HepG2 (cell line): ENCODE results near the gene DHX16. TPM values are rescaled to one million over a fixed set of nuclear protein-coding genes. Genes with fewer than 3 reads are reported as not detected.

Source experiments
- CREB1 ChIP-seq, 2 experiments: fragments of 450-650 bp in 1 of 2; IDR thresholded peaks; 2 replicates each; pipeline ENCODE4 v1.6.1; 2016 to 2017; ENCODE audit warnings: control low read depth in 1 of 2, mild to moderate bottlenecking in 1 of 2, missing compliant biosample characterization in 1 of 2, missing genetic modification characterization in 1 of 2
- FOXM1 ChIP-seq: sonication (generic); formaldehyde crosslinking; IDR thresholded peaks from 2 replicates; pipeline ENCODE4 v1.5.0; 2020; ENCODE audit warnings: missing genetic modification reagents
- KLF16 ChIP-seq, 2 experiments: sonication (generic) in 1 of 2; formaldehyde crosslinking in 1 of 2; IDR thresholded peaks; 2 replicates each; pipeline versions ENCODE4 v1.6.1 to v1.8.0; 2016 to 2023; ENCODE audit warnings: missing genetic modification reagents in 2 of 2, missing compliant biosample characterization in 1 of 2
- MBNL3 ChIP-seq: fragments of 250-450 bp; sonication (Bioruptor Pico); conservative IDR thresholded peaks from 2 replicates; pipeline ENCODE4 v1.8.0; 2022; ENCODE audit warnings: mild to moderate bottlenecking, inconsistent platforms
- MTA1 ChIP-seq: sonication (generic); formaldehyde crosslinking; IDR thresholded peaks from 2 replicates; pipeline ENCODE4 v1.4.0; 2020; ENCODE audit warnings: missing genetic modification reagents, mild to moderate bottlenecking, borderline replicate concordance
- NAIF1 ChIP-seq: sonication (generic); formaldehyde crosslinking; IDR thresholded peaks from 2 replicates; pipeline ENCODE4 v1.5.0; 2020; ENCODE audit warnings: mild to moderate bottlenecking, missing genetic modification reagents, borderline replicate concordance
- POGK ChIP-seq: sonication (generic); formaldehyde crosslinking; conservative IDR thresholded peaks from 2 replicates; pipeline ENCODE4 v1.8.0; 2022; ENCODE audit warnings: mild to moderate bottlenecking, moderate library complexity, missing genetic modification reagents
- SYNCRIP ChIP-seq: fragments of 200-400 bp; formaldehyde crosslinking; IDR thresholded peaks from 2 replicates; pipeline ENCODE4 v1.6.1; 2018; ENCODE audit warnings: mild to moderate bottlenecking, low read depth, low read length; ENCODE audit not compliant: insufficient read depth
- ZNF207 ChIP-seq: fragments of 450-650 bp; IDR thresholded peaks from 2 replicates; pipeline ENCODE4 v1.6.1; 2016; ENCODE audit warnings: antibody characterized with exemption, borderline replicate concordance
- ZNF275 ChIP-seq: sonication (generic); formaldehyde crosslinking; IDR thresholded peaks from 2 replicates; pipeline ENCODE4 v1.8.0; 2022; ENCODE audit warnings: missing genetic modification reagents, mild to moderate bottlenecking, inconsistent platforms, borderline replicate concordance
- ZNF383 ChIP-seq: sonication (generic); formaldehyde crosslinking; IDR thresholded peaks from 2 replicates; pipeline ENCODE4 v1.4.0; 2020; ENCODE audit warnings: missing genetic modification reagents, mild to moderate bottlenecking, borderline replicate concordance
- ZNF674 ChIP-seq: sonication (generic); formaldehyde crosslinking; IDR thresholded peaks from 2 replicates; pipeline ENCODE4 v1.5.0; 2020; ENCODE audit warnings: low read depth, mild to moderate bottlenecking, missing genetic modification reagents
- ZNF724P ChIP-seq: sonication (generic); formaldehyde crosslinking; IDR thresholded peaks from 2 replicates; pipeline ENCODE4 v1.8.0; 2022; ENCODE audit warnings: missing genetic modification reagents, borderline replicate concordance
- ZNF792 ChIP-seq: IDR thresholded peaks from 2 replicates; pipeline ENCODE4 v1.6.1; 2016
- ZSCAN22 ChIP-seq: sonication (generic); formaldehyde crosslinking; IDR thresholded peaks from 2 replicates; pipeline ENCODE4 v1.4.0; 2020; ENCODE audit warnings: mild to moderate bottlenecking, missing genetic modification reagents
- polyA plus RNA-seq, 8 experiments: library from polyadenylated mRNA; depleted of rRNA in 3 of 8; stranded (reverse) in 7 of 8; unstranded in 1 of 8; fragments of >200 nt; fragmentation: Illumina TruSeq in 4 of 8; extraction: Trizol in 4 of 8; gene quantifications; 2 replicates each; pipeline versions ENCODE4 v1.2.1 to v1.2.3, GENCODE V29; 2011 to 2016; ENCODE audit warnings: low read depth in 4 of 8, missing spikeins in 1 of 8, mixed read lengths in 1 of 8; ENCODE audit not compliant: insufficient read depth in 1 of 8
- total RNA-seq, 5 experiments: library from RNA; depleted of rRNA; stranded (reverse); fragments of >200 nt; fragmentation: Illumina TruSeq; extraction: Trizol; gene quantifications; 2 replicates each; pipeline ENCODE4 v1.2.3, GENCODE V29; 2016; ENCODE audit warnings: low read depth in 1 of 5
- TF ChIP-seq, protein P1 (sequence below): sonication (generic); formaldehyde crosslinking; IDR thresholded peaks from 2 replicates; pipeline ENCODE4 v1.4.0; 2020; ENCODE audit warnings: missing genetic modification reagents
- TF ChIP-seq, protein P2 (sequence below): sonication (generic); formaldehyde crosslinking; IDR thresholded peaks from 2 replicates; pipeline ENCODE4 v1.4.0; 2020; ENCODE audit warnings: missing genetic modification reagents

Gene DHX16
- total and polyA plus RNA-seq, 2 of the 13 experiments (the other 11 are each of a cell fraction or from before 2014, with no cell fraction given) = 57.0 to 58.5 TPM

GRCh38 chr6:30717129-30717844, 44.5 kb upstream of the DHX16 start, which contains the start of gene MDC1 (continued):
- TF ChIP-seq MBNL3 (CRISPR knock-in tag) (no peak), SYNCRIP (no peak), CREB1 (IDR thresholded peaks at IDR 0.05) (peak; percentile 89), CREB1 (CRISPR knock-in tag; IDR thresholded peaks at IDR 0.05) (peak; percentile 94), FOXM1 (CRISPR knock-in tag) (0 out of 2 replicates have a peak, but pooled peaks have one; percentile 8), ZNF207 (no peak), POGK (peak; percentile 96), MTA1 (peak; percentile 86; the same call in 1 of the 2 replicates), ZNF724P (CRISPR knock-in tag) (peak; percentile 97), ZNF383 (CRISPR knock-in tag) (peak; percentile 96), ZSCAN22 (CRISPR knock-in tag) (peak; percentile 31; the same call in 1 of the 2 replicates), NAIF1 (no peak), ZNF275 (CRISPR knock-in tag) (peak; percentile 93; the same call in 1 of the 2 replicates), ZNF792 (CRISPR knock-in tag) (peak; percentile 98), ZNF674 (CRISPR knock-in tag) (no peak), KLF16 (CRISPR knock-in tag; IDR thresholded peaks at IDR 0.05) (peak in 1 of 2 experiments; percentile 96; a peak in 2 of 4 replicates)
- TF ChIP-seq, protein P1, sequence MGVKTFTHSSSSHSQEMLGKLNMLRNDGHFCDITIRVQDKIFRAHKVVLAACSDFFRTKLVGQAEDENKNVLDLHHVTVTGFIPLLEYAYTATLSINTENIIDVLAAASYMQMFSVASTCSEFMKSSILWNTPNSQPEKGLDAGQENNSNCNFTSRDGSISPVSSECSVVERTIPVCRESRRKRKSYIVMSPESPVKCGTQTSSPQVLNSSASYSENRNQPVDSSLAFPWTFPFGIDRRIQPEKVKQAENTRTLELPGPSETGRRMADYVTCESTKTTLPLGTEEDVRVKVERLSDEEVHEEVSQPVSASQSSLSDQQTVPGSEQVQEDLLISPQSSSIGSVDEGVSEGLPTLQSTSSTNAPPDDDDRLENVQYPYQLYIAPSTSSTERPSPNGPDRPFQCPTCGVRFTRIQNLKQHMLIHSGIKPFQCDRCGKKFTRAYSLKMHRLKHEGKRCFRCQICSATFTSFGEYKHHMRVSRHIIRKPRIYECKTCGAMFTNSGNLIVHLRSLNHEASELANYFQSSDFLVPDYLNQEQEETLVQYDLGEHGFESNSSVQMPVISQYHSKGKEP (CRISPR knock-in tag) = peak; percentile 53; the same call in 1 of the 2 replicates
- TF ChIP-seq, protein P2, sequence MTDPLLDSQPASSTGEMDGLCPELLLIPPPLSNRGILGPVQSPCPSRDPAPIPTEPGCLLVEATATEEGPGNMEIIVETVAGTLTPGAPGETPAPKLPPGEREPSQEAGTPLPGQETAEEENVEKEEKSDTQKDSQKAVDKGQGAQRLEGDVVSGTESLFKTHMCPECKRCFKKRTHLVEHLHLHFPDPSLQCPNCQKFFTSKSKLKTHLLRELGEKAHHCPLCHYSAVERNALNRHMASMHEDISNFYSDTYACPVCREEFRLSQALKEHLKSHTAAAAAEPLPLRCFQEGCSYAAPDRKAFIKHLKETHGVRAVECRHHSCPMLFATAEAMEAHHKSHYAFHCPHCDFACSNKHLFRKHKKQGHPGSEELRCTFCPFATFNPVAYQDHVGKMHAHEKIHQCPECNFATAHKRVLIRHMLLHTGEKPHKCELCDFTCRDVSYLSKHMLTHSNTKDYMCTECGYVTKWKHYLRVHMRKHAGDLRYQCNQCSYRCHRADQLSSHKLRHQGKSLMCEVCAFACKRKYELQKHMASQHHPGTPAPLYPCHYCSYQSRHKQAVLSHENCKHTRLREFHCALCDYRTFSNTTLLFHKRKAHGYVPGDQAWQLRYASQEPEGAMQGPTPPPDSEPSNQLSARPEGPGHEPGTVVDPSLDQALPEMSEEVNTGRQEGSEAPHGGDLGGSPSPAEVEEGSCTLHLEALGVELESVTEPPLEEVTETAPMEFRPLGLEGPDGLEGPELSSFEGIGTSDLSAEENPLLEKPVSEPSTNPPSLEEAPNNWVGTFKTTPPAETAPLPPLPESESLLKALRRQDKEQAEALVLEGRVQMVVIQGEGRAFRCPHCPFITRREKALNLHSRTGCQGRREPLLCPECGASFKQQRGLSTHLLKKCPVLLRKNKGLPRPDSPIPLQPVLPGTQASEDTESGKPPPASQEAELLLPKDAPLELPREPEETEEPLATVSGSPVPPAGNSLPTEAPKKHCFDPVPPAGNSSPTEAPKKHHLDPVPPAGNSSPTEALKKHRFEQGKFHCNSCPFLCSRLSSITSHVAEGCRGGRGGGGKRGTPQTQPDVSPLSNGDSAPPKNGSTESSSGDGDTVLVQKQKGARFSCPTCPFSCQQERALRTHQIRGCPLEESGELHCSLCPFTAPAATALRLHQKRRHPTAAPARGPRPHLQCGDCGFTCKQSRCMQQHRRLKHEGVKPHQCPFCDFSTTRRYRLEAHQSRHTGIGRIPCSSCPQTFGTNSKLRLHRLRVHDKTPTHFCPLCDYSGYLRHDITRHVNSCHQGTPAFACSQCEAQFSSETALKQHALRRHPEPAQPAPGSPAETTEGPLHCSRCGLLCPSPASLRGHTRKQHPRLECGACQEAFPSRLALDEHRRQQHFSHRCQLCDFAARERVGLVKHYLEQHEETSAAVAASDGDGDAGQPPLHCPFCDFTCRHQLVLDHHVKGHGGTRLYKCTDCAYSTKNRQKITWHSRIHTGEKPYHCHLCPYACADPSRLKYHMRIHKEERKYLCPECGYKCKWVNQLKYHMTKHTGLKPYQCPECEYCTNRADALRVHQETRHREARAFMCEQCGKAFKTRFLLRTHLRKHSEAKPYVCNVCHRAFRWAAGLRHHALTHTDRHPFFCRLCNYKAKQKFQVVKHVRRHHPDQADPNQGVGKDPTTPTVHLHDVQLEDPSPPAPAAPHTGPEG = peak; percentile 95
